HT-29 (cell line): Measurements from ENCODE around the gene ZNF526. TPM values are rescaled to one million over a fixed set of nuclear protein-coding genes. Genes with fewer than 3 reads are reported as not detected.
"Not testable (repeated sequence)": the region's sequence is repeated elsewhere in the genome, so short reads cannot be mapped to it uniquely, and the experiment has no call there.

Experiments used
- DNase-seq: peaks from one replicate; pipeline ENCODE4 v3.0.0-alpha.2; 2015; ENCODE audit warnings: low spot score
- total RNA-seq: library from RNA; depleted of rRNA; stranded (reverse); fragments of >200 nt; shearing (Covaris generic); gene quantifications from 2 replicates; pipeline ENCODE4 v1.2.3, GENCODE V29; 2014

Gene ZNF526
- total RNA-seq, 1 experiment from 2014 or later = 15.9 TPM

GRCh38 chr19:42257842-42258241 lies 37.7 kb downstream of the ZNF526 start:
- DNase-seq = not testable (repeated sequence)

- DNase-seq = no peak
These were observed 41.7 kb downstream of the ZNF526 start for GRCh38 chr19:42261763-42262162.

- DNase-seq = not testable (repeated sequence)
These were observed 46.0 kb downstream of the ZNF526 start for GRCh38 chr19:42266105-42266504.

GRCh38 chr19:42266928-42267603 lies 47.0 kb downstream of the ZNF526 start:
- not testable (repeated sequence) for DNase-seq

- no peak for DNase-seq
These were observed 47.6 kb downstream of the ZNF526 start for GRCh38 chr19:42267644-42268141.

DNA sequence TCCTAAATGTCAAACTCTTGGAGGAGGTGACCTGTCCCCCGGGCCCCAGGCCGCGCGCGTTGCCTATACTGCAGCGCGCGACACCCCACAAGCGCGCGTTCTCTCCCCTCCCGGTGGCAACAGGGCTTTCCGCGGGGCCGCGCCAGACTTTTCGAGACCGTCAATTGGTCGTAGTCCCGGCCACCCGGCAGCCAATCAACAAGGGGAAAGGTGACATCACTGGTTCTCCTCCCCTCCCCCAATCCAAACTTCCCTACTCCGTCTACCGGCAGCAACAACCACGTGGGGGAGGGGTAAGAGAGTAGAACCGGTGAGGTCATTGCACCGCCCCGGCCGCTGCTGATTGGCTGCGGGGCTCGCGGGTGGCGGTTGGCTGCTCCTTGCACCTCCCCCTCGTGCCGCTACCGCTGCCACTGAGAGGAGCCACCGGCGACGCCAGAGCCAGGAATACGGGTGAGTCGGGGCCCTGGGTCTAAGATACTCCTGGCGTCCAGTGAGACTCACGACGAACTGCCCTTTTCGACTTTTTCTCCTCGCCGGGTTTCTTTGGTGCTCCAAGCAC lies 48.1 kb downstream of the ZNF526 start:
- DNase-seq = peak; percentile 100

DNA sequence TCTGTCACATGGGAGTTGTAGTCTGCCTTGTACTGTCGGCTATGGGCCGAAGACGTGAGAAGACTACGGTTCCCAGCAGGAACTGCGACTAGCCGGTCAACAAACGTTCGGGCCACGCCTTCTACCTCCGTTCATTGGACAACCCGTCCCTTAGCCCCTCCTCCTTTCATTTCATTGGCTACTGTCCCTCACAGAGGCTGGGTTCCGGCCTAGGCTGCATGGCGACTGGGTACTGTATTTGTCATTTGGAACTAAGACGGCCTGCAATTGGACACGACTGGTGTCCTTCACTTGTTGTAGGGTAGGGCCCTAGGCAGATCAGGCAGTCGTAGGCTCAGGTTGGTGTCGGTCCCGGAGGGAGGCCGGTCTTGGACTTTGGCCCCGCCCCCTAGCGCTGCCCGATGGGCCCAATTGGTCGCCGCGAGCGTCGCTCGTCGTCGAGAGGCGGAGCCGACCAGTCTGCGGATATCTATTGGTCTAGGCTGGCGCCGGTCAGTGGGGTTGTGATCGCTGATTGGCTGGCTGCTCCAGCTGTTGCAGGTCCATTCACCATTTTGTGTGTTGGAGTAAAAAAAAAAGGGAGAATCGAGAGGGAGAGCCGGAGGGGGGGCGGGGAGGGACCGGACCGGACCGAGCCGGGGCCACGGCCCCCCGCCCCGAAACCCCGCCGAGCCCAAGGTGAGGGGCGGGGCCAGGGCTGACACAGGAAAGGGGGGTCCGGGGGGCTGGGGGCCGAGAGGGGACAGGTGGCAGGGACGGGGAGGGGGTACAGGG lies 48.8 kb downstream of the ZNF526 start, which contains the start of gene CIC:
TSS of gene CIC (plus strand) at position 549 of the 774 bp plus-strand sequence. CDS start 2,532 bp downstream, outside the sequence.
- peak; percentile 100 for DNase-seq

- DNase-seq = peak; percentile 28
These were observed 49.6 kb downstream of the ZNF526 start for GRCh38 chr19:42269478-42270345.

DNA sequence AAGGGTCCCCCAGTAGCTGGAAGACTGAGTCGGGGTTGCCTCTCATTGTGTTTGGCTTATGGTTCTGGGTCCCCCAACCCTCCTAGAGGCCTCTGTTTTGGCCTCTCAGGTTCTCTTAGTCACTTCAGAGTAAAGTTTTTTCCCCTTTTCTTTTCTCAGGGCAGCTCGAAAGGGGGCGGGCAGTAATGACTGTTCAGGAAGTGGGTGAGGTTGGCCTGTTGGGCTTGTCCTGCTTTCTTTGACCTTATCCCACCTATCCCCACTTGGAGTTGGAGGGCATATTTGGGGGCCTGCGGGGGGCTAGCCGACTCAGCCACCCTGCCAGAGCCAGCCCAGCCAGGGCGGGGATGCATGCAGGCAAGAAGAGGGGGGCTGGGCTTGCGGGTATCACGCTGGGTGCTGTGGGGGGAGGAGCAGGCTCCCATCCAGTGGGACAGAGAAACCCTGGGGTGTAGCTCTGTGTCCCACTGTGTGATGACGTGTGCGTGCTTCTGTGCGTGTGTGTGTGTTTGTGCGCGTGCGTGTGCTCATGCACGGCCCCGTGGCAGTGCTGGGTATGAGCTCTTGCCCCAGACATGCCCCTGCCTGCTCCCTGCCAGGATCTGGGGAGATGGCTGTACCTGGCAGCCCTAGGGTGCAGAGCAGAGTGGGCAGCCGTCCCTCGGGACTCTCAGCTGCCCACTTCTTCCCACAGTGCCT lies 50.4 kb downstream of the ZNF526 start:
- DNase-seq = peak; percentile 80

DNA sequence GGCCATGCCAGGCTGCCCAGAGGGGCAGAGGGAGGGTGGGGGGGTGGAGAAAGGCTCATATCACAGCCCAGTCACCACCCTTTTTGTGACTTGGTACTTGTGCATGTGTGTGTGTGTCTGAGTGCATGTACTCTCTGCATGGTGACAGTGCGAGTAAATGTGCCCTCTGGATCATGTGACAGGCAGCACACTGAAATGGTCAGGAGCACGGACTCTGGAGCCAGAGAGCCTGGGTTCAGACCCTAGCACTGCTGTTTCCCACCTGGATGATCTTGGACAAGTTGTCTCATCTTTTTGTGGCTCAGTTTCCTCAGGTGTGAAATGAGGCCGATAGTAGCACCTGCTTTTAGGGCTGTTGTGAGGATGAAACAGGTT lies 50.9 kb downstream of the ZNF526 start:
- DNase-seq = no peak

GRCh38 chr19:42271861-42272534 lies 51.9 kb downstream of the ZNF526 start:
- no peak for DNase-seq

DNA sequence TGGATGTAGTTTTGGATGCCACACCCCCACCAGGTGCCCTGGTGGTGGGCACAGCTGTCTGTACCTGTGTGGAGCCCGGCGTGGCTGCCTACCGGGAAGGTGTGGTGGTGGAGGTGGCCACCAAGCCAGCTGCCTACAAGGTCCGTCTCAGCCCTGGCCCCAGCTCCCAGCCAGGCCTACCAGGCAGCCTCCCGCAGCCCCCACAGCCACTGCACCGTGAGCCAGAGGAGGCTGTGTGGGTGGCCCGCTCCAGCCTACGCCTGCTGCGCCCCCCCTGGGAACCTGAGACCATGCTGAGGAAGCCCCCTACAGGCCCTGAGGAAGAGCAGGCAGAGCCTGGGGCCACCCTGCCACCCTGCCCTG lies 52.4 kb downstream of the ZNF526 start:
- no peak for DNase-seq

GRCh38 chr19:42272989-42273406 lies 52.9 kb downstream of the ZNF526 start:
- DNase-seq = no peak

GRCh38 chr19:42273407-42274064 lies 53.4 kb downstream of the ZNF526 start:
- no peak for DNase-seq

DNA sequence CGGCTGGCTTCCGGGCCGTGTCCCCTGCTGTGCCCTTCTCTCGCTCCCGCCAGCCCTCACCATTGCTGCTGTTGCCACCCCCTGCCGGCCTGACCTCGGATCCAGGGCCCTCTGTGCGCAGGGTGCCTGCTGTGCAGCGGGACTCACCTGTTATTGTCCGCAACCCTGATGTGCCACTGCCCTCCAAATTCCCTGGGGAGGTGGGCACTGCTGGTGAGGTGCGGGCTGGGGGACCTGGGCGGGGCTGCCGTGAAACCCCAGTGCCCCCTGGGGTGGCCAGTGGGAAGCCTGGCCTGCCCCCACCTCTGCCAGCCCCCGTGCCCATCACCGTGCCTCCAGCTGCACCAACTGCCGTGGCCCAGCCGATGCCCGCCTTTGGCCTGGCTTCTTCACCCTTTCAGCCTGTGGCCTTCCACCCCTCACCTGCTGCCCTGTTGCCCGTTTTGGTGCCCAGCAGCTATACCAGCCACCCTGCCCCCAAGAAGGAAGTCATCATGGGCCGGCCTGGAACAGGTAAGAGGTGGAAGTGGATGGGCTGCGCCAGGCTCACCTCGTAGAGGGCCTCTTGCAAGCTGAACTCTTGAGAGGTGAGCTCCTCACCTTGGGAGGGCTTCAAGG lies 54.1 kb downstream of the ZNF526 start:
- no peak for DNase-seq

DNA sequence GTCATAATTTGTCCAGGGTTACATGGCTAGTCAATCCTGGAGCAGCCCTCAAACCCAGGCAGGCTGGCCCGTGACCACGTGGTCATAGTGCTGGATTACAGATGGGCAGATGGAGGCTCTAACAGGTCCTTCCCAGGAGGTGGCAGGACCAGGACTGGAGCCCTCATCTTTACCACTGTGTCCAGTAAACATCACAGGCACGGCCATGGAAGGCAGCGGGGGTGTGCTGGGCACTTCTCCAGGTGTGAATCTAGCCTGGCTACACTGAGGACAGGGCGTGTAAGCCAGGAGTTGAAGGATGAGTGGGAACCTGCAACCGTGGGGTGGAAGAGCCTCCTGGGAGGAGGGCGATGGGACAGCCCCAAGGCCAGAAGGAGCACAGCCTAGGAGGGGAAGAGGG lies 55.0 kb downstream of the ZNF526 start:
- DNase-seq = no peak

GRCh38 chr19:42275517-42275916 lies 55.4 kb downstream of the ZNF526 start:
- DNase-seq = no peak

DNA sequence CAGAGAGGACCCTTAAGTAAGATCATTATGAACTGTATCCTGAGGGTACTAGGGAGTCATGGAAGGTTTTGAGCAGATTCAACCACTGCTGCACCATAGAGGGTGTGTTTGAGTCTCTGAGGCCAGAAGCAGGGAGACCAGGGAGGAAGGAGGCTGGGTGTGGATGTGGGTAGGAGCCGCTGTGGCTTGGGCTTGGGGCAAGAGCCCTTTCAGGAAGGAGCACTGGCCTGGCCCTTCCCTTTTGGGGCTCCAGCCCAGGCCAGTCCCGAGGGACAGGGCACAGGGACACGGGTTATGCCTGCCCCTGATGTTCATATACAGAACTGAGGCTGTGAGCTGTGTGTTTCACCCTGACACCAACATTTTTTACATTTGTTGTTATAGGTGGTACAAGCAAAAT lies 56.2 kb downstream of the ZNF526 start:
- no peak for DNase-seq

DNA sequence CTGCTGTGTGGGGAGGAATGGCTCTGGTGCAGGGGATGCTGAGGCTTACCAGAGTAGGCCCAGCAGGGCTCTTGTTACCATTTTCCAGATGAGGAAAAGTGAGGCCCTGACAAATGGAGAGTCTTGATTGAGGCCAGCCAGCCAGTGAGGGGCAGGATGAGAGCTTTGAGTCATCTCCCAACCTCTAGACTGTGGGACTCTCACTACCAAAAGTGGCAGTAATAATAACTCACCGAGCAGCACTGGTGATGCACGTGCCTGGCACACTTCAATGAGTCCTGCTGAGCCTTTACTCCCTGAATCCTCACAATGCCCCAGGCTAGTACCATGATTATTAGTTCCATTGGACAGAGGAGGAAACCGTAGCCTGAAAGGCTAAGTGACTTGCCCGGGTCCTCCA lies 56.7 kb downstream of the ZNF526 start:
- no peak for DNase-seq
